LNCaP clone FGC (cell line): ENCODE data around the gene LCP2.
A peak's percentile ranks its signal among the peaks of the same experiment; 100 is the strongest.

Experiments used
- DNase-seq: peaks from one replicate; pipeline ENCODE4 v3.0.0-alpha.2; 2011; ENCODE audit warnings: low read depth
- H3K4me3 ChIP-seq: 2 replicates; pipeline ENCODE4 v1.5.1; 2011; ENCODE audit warnings: mild to moderate bottlenecking, low read depth, low read length, control low read depth
- CTCF ChIP-seq: IDR thresholded peaks from 2 replicates; pipeline ENCODE4 v1.5.1; 2012; ENCODE audit warnings: mild to moderate bottlenecking; ENCODE audit not compliant: control insufficient read depth, insufficient read depth; ENCODE audit errors: extremely low read depth

LCP2 gene

GRCh38 chr5:170270293-170271069 lies 27.1 kb downstream of the LCP2 start:
- no peak for TF ChIP-seq CTCF
- H3K4me3 ChIP-seq: no peak overlapping the region
- DNase-seq: no peak

- no peak for DNase-seq
- TF ChIP-seq CTCF: no peak
- H3K4me3 ChIP-seq: no peak overlapping the region
These were observed 28.0 kb downstream of the LCP2 start for GRCh38 chr5:170269579-170269978.

GRCh38 chr5:170268884-170269283 lies 28.7 kb downstream of the LCP2 start:
- no peak overlapping the region for H3K4me3 ChIP-seq
- no peak for DNase-seq
- no peak for TF ChIP-seq CTCF

GRCh38 chr5:170268153-170268689 lies 29.4 kb downstream of the LCP2 start:
- TF ChIP-seq CTCF: no peak

GRCh38 chr5:170267431-170268152 lies 30.0 kb downstream of the LCP2 start:
- TF ChIP-seq CTCF: peak; percentile 82
- peak; percentile 32 for DNase-seq
- no peak overlapping the region for H3K4me3 ChIP-seq

More at GRCh38 chr5:170268153-170268689, 29.4 kb downstream of the LCP2 start:
- H3K4me3 ChIP-seq: no peak overlapping the region
- DNase-seq: no peak

DNA sequence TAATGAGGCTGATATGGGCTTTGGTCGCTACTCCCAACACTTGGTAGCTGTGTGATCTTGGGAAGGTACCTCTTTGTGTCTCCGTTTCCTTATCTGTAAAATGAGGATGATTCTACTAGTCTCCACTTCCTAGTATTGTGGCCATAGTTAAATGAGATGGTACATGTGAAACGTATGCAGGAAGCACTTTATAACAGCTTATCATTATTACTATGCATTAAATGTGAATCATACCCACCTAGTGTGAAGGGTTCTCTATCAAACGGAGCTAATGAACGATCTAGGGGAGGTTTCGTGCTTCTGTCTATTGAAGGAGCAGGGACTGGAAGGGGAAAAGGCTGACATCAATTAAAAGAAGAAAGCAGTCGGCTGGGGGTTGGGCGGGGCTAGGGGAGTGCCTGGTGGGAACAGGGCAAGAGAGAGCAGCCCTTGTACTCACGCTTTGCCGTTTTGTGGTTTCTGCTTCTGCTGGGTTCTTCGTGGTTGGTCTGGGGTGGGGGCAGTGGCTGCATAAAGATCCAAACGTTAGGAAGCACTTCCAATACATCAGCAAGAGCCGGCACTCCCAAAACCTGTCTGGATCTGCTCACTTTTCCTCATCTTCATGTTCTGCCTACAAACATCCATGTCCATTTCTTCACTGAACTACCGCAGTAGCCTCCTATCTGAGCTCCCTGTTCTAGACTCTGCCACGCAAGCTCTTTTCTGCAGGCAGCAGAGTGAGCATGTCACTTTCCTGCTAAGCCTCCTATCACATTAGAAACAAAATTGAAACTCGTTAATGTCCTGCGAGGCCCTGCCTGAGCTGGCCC lies 30.8 kb downstream of the LCP2 start:
- no peak for DNase-seq
- TF ChIP-seq CTCF: no peak
- H3K4me3 ChIP-seq: no peak overlapping the region
